CD4-positive, alpha-beta T cell treated with Interleukin-4 for 4 hours (primary cell): ENCODE data around the gene GIGYF1.
"Not testable (repeated sequence)": the region's sequence is repeated elsewhere in the genome, so short reads cannot be mapped to it uniquely, and the experiment has no call there.

Experiments
- DNase-seq: peaks from one replicate; pipeline ENCODE4 v3.0.0-alpha.2; 2020

Gene GIGYF1

DNA sequence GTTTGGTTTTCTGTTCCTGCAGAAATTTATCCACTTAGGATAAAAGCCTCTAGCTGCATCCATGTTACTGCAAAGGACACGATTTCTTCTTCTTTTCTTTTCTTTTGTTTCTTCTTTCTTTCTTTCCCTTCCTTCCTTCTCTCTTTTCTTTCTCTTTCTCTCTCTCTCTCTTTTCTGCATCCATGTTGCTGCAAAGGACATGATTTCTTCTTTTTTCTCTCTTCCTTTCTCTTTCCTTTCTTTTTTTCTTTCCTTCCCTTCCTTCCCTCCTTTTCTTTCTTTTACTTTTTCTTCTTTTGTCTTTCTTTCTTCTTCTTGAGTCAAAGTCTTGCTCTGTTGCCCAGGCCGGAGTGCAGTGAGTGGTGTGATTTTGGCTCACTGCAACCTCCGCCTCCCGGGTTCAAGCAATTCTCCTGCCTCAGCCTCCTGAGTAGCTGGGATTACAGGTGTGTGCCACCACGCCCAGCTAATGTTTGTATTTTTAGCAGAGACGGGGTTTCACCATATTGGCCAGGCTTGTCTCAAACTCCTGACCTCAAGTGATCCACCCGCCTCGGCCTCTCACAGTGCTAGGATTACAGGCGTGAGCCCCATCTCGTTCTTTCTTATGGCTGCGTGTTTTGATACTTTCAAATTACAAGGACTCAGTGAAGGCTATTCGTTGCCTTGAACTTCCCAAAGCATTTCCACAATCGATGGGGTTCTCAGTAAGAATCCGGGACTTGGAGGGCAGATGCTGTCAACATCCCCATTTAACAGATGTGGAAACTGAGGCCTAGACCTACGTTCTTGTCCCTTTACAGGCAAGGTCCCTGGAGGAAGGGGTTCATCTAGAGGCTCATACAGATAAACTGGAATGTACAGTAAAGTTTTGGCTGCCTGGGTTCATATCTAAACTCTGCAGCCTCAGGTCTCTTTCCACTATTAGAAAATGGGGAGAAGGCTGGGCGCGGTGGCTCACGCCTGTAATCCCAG is 22.4 kb downstream of the GIGYF1 start:
- no peak for DNase-seq

DNA sequence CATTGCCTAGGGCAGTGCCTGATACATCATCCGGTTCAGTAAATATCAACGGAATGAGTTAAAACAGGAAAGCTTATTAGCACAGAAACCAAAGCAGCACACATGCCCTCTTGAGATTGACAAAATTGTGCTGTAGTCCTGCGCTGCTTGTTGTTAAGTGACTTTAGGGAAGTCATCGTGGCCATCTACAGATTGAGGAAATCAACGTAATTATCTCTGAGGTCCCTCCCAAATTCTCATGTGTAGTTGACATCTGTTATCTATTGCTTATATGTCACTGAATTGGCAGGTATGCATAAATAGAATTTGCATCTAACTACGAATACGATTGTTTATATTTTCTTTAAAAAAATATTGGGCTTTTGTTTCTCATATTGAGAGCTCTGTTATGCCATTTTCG is 24.0 kb downstream of the GIGYF1 start:
- no peak for DNase-seq

DNA sequence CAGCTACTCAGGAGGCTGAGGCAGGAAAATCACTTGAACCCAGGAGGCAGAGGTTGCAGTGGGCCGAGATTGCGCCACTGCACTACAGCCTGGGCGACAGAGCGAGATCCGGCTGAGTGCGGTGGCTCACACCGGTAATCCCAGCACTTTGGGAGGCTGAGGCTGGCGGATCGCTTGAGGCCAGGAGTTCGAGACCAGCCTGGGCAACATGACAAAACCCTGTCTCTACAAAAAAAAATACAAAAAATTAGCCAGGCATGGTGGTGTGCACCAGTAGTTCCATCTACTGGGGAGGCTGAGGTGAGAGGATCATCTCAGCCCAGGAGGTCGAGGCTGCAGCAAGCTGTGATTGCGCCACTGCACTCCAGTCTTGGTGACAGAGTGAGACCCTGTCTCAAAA is 24.9 kb downstream of the GIGYF1 start:
- not testable (repeated sequence) for DNase-seq

DNA sequence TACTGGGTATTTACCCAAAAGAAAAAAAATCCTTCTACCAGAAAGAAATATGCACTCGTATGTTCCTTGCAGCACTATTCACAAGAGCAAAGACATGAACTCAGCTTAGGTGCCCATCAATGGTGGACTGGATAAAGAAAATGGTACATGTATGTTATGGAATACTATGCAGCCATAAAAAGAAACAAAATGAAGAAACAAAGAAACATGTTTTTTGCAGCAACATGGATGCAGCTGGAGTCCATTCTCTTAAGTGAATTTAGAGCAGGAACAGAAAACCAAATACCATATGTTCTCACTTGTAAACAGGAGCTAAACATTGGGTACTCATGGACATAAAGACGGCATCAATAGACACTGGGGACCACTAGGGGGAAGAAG is 26.0 kb downstream of the GIGYF1 start:
- DNase-seq = no peak

DNA sequence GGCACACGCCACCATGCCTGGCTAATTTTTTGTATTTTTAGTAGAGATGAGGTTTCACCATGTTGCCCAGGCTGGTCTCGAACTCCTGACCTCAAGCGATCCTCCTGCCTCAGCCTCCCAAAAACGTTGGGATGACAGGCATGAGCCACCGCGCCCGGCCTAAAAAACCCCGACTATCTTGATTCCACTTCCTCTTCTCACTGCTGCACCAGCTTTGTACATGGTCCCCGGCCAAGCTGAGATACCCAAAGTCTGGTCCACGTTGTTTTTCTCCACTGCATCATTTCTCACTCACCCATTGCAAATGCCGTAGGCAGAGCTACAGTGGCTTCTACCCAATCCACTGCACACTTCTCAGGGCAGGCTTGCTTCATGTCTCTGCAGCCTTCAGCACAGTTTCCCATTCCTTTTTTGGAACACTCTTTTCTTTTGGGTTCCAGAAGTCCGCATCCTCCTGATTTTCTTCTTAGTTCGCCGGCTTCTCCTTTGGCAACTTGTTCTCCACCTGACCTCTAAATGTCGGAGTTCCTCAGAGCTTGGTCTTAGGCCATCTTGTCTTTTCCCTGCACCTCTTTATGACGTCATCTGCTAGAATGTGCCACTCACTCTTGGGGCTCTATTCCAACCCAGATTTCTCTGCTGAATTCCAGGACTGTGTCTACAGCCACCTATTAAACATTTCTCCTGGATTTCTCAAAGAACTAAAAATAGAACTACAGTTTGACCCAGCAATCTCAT is 26.6 kb downstream of the GIGYF1 start:
- no peak for DNase-seq

DNA sequence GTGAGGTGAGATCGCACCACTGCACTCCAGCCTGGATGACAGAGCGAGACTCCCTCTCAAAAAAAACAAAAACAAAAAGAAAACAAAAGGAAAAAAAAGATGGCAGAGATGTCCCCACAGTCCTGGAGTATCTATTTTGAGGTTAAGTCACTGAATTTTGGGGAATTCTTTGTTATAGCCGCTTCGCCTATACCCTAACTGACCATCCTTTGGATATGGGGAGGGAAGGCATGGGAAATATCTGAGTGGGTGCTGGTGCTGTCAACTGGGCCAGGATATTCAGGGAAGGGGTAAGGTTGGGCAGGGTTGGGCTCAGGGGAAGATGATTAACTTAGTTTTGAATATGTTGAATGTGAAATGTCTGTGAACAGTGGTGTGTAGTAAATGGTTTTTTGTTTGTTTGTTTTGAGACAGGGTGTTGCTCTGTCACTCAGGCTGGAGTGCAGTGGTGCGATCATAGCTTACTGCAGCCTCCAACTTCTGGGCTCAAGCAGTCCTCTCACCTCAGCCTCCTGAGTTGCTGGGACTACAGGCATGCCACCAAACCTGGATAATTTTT is 28.8 kb downstream of the GIGYF1 start:
- DNase-seq = no peak

DNA sequence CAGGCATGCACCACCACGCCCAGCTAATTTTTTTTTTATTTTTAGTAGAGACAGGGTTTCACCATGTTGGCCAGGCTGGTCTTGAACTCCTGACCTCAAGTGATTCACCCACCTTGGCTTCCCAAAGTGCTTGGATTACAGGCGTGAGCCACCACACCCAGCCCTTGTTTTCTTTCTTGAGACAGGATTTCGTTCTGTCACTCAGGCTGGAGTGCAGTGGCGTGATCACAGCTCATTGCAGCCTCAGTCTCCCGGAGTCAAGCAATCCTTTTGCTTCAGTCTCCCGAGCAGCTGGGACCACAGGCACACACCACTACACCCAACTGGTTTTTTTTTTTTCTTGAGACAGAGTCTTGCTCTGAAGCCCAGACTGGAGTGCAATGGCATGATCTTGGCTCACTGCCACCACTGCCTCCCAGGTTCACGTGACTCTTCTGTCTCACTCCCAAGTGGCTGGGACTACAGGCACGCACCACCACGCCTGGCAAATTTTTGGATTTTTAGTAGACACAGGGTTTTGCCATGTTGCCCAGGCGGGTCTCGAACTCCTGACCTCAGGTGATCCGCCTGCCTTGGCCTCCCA is 31.8 kb downstream of the GIGYF1 start:
- DNase-seq = not testable (repeated sequence)

DNA sequence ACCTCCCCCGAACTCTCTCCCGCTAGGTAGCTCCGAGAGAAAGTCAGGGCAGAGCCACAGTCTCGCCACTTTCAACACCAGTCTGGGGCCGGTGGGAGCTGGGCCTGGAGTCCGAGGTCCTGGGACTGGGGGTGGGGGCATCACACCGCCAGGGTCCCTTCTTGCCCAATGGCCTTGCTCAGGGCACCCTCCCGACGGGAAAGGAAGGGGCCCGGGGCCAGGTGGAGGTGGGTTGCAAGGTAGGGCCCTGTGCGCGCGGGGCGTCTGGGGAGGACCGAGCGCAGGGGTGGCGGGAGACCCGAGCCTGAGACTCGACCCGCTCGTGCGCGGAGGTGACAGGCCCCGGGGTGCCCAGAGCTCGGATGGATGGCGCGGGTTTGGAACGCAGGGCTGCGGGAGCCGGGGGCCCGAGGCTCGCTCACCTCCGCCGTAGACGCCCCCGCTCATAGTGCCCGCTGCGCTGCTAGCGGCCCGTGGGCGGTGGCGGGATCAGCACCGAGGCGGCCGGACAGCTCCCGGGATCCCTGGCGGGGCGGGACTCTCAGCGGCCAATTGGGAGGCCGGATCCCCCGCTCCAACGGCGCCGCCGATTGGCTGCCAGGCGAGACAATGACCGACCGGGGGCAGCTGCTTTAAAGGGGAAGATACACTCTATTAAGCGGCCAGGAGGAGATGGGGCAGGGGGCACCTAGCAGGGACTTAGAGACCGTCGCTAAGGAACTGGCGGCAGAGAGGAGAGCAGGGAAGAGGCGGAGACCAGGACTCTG is 38.0 kb downstream of the GIGYF1 start, which contains the start of gene ACTL6B:
Gene ACTL6B (minus strand): TSS at position 541 of the 767 bp plus-strand sequence. CDS start 94 bp downstream, at position 447.
- DNase-seq = peak; percentile 28

DNA sequence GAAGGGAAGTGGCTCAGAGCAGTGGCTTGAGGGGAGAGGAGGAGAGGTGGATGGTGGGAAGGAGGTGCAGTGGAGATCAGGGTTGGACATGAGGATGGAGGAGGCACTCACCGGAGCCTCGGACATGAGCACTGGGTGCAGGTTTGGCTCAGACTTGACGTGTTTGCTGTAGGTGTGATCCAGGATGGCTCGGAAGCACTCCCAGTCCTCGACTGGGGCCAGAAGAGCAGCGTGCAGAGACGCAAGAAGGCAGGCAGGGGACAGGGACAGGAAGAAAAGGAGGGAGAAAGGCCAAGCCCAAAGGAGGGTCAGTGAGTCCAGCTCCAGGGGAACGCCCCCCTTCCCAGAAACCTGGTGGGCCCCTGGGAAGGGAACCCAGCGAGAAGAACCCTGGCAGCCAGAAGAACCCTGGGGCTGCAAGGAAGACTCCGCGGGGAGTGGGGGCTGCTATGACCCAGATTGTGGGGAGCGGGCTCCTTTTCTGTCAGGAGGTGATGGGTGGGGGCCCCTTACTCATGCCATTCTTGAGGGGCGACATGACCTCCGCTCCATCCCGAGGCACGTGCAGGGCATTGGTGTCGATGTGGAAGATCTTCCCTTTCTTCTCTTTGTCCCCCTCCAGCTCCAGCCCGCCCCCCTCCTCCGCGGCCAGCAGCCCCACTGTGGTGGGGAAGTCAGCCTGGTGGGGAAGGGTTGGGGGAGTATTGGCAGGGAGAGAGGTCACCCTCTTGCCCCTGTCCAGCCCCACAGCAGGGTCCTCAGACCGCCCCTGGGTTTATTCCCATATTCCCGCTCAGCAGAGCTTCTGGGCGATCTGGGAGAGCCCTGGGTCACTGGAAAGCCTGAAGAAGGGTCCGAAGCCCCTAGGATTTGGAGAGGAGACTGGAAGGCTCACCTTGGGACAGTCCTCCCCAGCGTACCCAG is 38.9 kb downstream of the GIGYF1 start:
- DNase-seq = no peak

DNA sequence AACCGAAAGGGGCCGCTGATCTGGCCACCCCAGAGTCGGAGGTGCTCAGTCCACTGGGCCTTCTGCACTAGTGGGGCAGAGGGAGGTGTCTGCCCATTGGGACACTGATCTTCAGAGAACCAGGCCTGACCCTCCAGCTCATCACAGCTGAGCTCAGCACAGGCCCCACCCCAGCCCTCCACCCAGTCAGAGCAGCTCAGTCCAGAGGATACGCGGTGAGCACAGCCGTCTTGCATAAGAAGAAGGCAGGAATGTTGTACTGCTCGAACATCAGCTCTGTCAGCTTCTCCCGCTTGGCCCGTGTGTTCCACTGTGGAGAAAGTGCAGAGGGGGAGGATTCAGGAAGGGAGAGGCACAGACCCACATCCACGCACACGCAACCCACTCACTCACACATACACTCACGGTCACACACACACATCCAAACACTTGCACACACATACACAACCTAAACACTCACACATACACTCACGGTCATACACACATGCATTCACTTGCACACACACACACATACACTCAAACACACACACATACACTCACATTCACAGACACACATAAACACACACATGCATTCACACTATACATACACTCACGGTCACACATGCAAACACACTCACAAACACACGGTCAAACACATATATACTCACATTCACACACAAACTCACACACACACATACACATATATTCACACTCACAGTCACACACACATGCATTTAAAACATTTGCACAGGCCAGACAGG is 44.1 kb downstream of the GIGYF1 start:
- no peak for DNase-seq

DNA sequence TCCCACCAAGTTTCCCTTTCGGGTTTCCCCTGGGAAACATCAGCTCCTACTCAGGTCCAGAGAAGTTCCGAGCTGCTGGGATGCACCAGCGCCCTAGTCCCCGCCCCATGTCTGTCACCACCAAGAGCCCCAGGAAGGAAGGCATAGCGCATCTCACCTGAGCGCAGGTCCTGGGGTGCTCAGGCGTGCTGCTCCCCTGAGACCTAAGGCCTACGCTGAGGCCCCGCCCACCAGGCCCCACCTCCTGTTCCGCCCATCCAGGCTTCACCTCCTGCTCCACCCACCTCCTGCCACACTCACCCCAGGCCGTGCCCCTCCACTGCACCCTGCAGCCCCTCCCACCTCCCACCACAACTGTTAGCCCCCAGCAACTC is 51.5 kb downstream of the GIGYF1 start:
- DNase-seq = no peak

DNA sequence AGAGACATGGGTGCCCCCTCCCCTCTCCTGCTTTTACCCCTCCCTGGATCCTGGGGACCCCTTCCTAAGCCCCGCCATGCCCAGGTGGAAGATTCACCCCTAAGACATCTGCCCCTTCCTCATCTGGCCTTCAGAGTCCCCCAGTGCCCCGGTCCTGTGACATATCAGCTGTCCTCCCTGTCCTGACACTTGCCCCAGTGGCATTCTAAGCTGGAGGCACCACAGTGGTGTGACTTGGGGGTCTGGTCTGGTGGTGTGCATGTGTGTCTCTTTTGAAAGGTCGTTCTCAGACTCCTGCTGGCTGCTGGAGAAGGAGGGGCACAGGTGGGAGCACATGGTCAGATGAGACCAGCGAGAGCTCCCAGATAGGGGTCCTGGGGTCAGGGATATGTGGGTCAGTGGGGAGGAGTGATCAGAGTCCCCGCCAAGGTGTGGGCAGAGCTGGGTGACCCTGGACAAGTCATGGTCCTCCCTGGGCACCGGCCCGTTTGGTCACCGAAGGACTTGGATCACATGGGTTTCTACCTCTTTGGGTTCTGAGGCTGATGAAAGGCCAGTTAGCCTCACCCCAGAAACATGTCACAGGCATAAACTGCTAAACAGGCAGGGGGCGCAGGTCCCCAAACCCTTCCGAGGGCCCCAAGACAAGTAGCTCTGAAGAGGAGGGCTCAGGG is 52.1 kb downstream of the GIGYF1 start:
- DNase-seq = no peak

DNA sequence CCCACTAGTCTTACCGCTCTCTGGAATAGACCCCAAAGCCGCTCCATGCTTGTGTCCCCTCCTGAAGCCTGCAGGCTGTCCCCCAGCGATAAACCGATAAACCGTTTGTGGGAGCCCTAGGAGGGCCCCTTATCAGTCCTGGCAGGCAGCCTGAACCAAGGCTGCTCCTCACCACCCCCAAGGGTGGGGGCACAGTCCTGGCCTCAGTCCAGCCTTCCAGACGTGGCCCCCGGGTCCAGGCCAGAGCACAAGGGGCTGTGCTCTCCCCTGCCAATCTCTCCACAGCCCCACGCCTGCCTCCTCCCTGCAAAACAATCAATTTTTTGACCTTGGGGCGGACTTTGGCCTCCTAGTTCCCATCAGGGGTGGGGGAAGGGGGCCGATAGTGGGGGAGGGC is 52.6 kb downstream of the GIGYF1 start, which contains the start of gene TFR2:
Gene TFR2 (minus strand): TSS at position 90 of the 397 bp plus-strand sequence. CDS start 43 bp downstream, at position 47.
- no peak for DNase-seq

DNA sequence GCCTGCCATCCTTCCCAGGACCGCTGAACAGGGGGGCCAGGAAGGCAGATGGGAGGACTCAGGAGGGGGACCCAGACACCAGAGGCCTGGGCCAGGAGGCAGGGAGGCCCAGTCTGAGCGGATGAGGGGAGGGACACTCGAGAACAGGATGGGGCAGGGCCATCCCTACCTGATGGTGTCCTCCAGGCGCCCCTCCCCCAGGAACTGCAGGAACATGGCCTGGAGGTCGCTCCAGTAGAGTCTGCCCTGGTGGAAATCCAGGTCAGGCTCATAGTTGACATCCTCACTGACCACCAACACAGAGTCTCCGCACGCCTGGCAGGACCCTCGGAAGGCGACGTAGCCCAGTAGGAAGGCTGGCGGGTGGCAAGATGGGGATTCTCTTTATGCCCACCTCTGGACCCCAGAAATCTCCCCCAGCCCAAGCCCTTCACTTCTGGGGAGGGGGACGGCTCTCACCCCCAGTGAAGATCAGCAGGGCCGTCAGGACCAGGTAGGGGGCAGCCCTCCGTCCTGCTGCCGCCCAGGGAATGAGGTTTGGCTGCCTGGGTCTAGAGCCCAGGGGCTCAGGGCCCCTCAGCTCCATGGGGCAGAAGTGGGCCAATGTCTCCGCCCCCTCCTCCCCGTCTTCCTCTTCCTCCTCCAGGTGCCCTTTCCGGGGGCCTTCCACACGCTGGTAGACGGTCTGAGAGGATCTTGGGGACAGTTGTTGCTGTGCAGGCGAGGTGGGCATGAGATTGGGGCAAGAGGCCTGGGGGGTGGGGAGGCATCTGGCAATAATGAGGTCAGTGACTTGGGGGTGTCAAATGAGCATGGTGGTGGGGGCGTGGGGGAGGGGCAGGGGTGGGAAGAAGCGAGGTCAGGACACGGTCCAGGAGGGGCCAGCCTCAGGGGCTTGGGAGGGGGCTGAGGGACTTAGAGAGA is 53.3 kb downstream of the GIGYF1 start:
- no peak for DNase-seq

DNA sequence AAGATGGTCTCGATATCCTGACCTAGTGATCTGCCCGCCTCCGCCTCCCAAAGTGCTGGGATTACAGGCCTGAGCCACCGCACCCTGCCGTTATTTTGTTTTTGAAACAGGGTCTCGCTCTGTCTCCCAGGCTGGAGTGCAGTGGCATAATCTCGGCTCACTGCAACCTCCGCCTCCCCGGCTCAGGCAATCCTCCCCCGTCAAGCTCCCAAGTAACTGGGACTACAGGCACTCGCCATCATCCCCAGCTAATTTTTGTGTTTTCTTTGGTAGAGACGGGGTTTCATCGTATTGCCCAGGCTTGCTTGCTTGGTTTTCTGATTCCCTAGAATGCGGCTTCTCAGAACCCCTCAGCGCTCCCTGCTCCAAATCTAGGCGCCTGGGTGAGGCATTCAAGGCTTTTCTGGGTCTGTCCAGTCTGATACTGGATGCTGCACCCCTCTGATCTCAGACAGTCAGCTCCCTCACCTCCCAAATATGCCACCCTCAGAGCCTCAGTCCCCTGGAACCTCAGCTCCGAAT is 54.0 kb downstream of the GIGYF1 start:
- no peak for DNase-seq

DNA sequence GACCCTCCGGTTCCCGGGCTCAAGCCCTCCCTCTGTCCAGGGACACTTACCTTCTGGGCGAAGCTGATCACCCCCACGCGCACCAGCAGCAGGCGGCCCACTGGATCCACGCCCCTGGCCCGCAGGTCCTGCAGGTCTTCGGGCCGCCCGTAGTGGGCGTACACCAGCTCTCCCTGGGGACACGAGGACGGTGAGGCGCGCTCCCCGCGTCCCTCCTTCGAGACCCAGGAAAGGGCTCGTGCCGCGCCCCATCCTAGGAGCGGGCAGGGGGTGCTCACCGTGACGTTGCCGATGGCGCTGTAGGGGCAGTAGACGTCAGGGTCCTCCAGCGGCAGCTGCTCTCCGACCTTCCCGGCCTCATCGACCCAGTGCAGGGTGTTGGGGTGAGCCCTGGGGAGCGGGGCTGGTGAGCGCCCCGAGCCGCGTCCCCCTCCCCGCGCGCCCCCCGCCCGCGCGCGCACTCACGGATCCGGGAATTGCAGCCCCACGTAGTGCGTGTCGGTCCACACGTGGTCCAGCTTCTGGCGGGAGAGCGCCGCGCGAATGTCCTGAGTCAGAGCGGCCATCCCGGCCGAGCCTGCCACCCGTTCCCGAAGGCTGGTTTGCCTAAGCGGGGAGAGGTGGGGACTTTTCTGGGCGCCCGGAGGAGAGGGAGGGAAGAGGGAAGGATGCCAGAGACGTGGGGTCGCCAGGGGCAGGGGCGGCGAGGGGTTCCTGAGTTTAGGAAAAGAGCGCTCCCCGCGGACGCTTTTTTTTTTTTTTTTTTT is 60.9 kb downstream of the GIGYF1 start:
- peak; percentile 57 for DNase-seq

DNA sequence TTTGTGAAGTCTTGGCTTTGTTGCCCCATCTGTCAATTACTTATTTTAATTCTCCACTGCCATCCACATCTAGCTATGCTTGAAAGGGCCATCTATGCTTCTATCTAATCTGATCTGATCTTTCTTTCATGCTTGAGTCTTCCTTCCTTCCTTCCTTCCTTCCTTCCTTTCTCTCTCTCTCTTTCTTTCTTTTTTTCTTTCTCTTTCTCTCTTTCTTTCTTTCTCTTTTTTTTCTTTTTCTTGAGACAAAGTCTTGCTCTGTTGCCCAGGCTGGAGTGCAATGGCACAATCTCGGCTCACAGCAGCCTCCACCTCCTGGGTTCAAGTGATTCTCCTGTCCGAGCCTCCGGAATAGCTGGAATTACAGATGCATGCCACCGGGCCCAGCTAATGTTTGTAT is 64.0 kb downstream of the GIGYF1 start:
- DNase-seq = no peak
